Articular chondrocyte of knee joint (primary cell): ENCODE results near the gene ARHGAP23. TPM values are rescaled to one million over a fixed set of nuclear protein-coding genes. Genes with fewer than 3 reads are reported as not detected.

Source experiments
- total RNA-seq: library from RNA; depleted of rRNA; stranded (reverse); fragments of >200 nt; gene quantifications from 2 replicates; pipeline ENCODE4 v1.2.3, GENCODE V29; 2012

The ARHGAP23 gene
- total RNA-seq = 53.6 and 58.0 TPM in 2 replicates

GRCh38 chr17:38428112-38428642 is at the start of gene ARHGAP23:
ARHGAP23 (plus strand) TSS chr17:38428464; CDS start chr17:38428486, 22 bp downstream.

Other genes with a start within 250 kb of the ARHGAP23 start
- gene TBC1D3, start 235.9 kb upstream of the ARHGAP23 start, total RNA-seq = not detected in 2 replicates
- 39.7 and 40.3 TPM in 2 replicates for gene MRPL45, start 131.3 kb upstream of the ARHGAP23 start, total RNA-seq
- under 0.01 TPM in 2 replicates for gene GPR179, start 84.5 kb upstream of the ARHGAP23 start, total RNA-seq
- gene SOCS7, start 76.6 kb upstream of the ARHGAP23 start, total RNA-seq = 14.2 and 15.3 TPM in 2 replicates
- gene SRCIN1, start 177.5 kb downstream of the ARHGAP23 start, total RNA-seq = under 0.01 and 0.11 TPM in 2 replicates
- gene EPOP, start 246.5 kb downstream of the ARHGAP23 start, total RNA-seq = 1.1 and 1.7 TPM in 2 replicates